HepG2 (cell line): ENCODE measurements around the gene CALML4. TPM values are rescaled to one million over a fixed set of nuclear protein-coding genes. Genes with fewer than 3 reads are reported as not detected.

Experiments
- ATAC-seq: fragments of 200-7000 bp; cut with Tn5 transposase; 3 replicates; pipeline ENCODE4 v1.9.1; 2020; ENCODE audit warnings: mild to moderate bottlenecking, moderate library complexity
- BruUV-seq: library from RNA; stranded (reverse); fragments of 400-500 nt; replicated peaks from 2 replicates; lab custom pipeline; 2021; lab: Mats Ljungman, UMichigan
- CTCF ChIA-PET: fragments of 300-600 bp; formaldehyde crosslinking; extraction: SDS; loops from one replicate; lab custom pipeline; 2021; ENCODE audit warnings: low total read pairs, inconsistent platforms, low intra/inter-chr PET ratio; lab: Yijun Ruan, JAX
- POLR2A ChIA-PET: fragments of 350-600 bp; sonication (Branson Sonifier 250); formaldehyde crosslinking; loops from one replicate; lab custom pipeline; 2020; ENCODE audit warnings: antibody characterized with exemption, inconsistent platforms; lab: Yijun Ruan, JAX
- DNase-seq: peaks from one replicate; pipeline ENCODE4 v3.0.0-alpha.2; 2015; ENCODE audit warnings: low spot score
- FAIRE-seq: peaks from 3 replicates; lab custom pipeline; 2011; peaks lifted over from hg19 to GRCh38; lab: Jason Lieb, UNC
- H2AFZ ChIP-seq: one replicate; pipeline ENCODE4 v1.6.1; 2011; ENCODE audit warnings: low read length, inconsistent platforms
- H3K27ac ChIP-seq: fragments of 300-600 bp; 3 replicates; pipeline ENCODE4 v1.8.0; 2011; ENCODE audit warnings: mixed run types, mild to moderate bottlenecking, mixed read lengths, low read length, inconsistent platforms; ENCODE audit not compliant: insufficient read depth; ENCODE audit errors: extremely low read length
- H3K27me3 ChIP-seq, 2 experiments: fragments of 200-600 bp in 1 of 2; 2 replicates in 1 of 2; 3 replicates in 1 of 2; pipeline versions ENCODE4 v1.6.0 to v1.8.0; 2011; ENCODE audit warnings: low read length in 2 of 2, mild to moderate bottlenecking in 2 of 2, moderate library complexity in 2 of 2, inconsistent platforms in 1 of 2; ENCODE audit not compliant: insufficient read depth in 2 of 2, control insufficient read depth in 1 of 2
- H3K36me3 ChIP-seq, 2 experiments: fragments of 200-600 bp in 1 of 2; replicated peaks in 1 of 2; 2 replicates in 1 of 2; 3 replicates in 1 of 2; pipeline versions ENCODE4 v1.5.1 to v1.8.0; 2011; ENCODE audit warnings: low read length in 2 of 2, inconsistent platforms in 1 of 2; ENCODE audit not compliant: insufficient read depth in 2 of 2, control insufficient read depth in 1 of 2
- H3K4me1 ChIP-seq: 2 replicates; pipeline ENCODE4 v1.5.1; 2012; ENCODE audit warnings: low read length, inconsistent platforms; ENCODE audit not compliant: insufficient read depth
- H3K4me2 ChIP-seq: 2 replicates; pipeline ENCODE4 v1.6.0; 2011; ENCODE audit warnings: low read depth, low read length, inconsistent platforms
- H3K4me3 ChIP-seq, 3 experiments: fragments of 200-600 bp in 1 of 3; sonication (generic), shearing (Covaris generic) in 1 of 3; replicated peaks in 1 of 3; 2 replicates each; pipeline ENCODE4 v1.5.1; 2011 to 2016; ENCODE audit warnings: low read length in 3 of 3, inconsistent platforms in 2 of 3, low read depth in 2 of 3, mild to moderate bottlenecking in 2 of 3, control low read depth in 1 of 3, mixed read lengths in 1 of 3; ENCODE audit not compliant: insufficient read depth in 1 of 3
- H3K79me2 ChIP-seq: one replicate; pipeline ENCODE4 v1.6.1; 2011; ENCODE audit warnings: low read length, inconsistent platforms; ENCODE audit not compliant: insufficient read depth
- H3K9ac ChIP-seq: 2 replicates; pipeline ENCODE4 v1.6.0; 2011; ENCODE audit warnings: mild to moderate bottlenecking, low read depth, low read length, inconsistent platforms; ENCODE audit not compliant: insufficient read depth
- H3K9me3 ChIP-seq: 2 replicates; pipeline ENCODE4 v1.5.1; 2012; ENCODE audit warnings: mild to moderate bottlenecking, low read length
- H4K20me1 ChIP-seq: 2 replicates; pipeline ENCODE4 v1.6.0; 2011; ENCODE audit warnings: inconsistent platforms, mild to moderate bottlenecking, low read length, moderate library complexity; ENCODE audit not compliant: insufficient read depth
- CHCHD3 ChIP-seq: sonication (generic); formaldehyde crosslinking; IDR thresholded peaks from 2 replicates; pipeline ENCODE4 v1.8.0; 2022; ENCODE audit warnings: mild to moderate bottlenecking, missing genetic modification reagents, moderate library complexity
- ERF ChIP-seq: IDR thresholded peaks from 2 replicates; pipeline ENCODE4 v1.6.1; 2018; ENCODE audit warnings: missing biosample characterization, missing genetic modification reagents
- GABPA ChIP-seq, 2 experiments: IDR thresholded peaks; 2 replicates each; pipeline ENCODE4 v1.6.1; 2011 to 2016; ENCODE audit warnings: low read depth in 2 of 2, low read length in 1 of 2, missing biosample characterization in 1 of 2, missing genetic modification characterization in 1 of 2
- KDM5A ChIP-seq: fragments of 200-600 bp; sonication (generic); IDR thresholded peaks from 2 replicates; pipeline ENCODE4 v1.7.0; 2018; ENCODE audit warnings: antibody characterized with exemption, mild to moderate bottlenecking, low read length, borderline replicate concordance
- MIXL1 ChIP-seq: IDR thresholded peaks from 2 replicates; pipeline ENCODE4 v1.6.1; 2016
- SAP130 ChIP-seq: IDR thresholded peaks from 2 replicates; pipeline ENCODE4 v1.6.1; 2016; ENCODE audit warnings: low read depth
- TARDBP ChIP-seq: sonication (generic); formaldehyde crosslinking; IDR thresholded peaks from 2 replicates; pipeline ENCODE4 v1.8.0; 2022; ENCODE audit warnings: mild to moderate bottlenecking, missing genetic modification reagents
- ZIK1 ChIP-seq: sonication (generic); formaldehyde crosslinking; IDR thresholded peaks from 2 replicates; pipeline ENCODE4 v1.5.0; 2020; ENCODE audit warnings: mild to moderate bottlenecking, low read depth, missing genetic modification reagents, borderline replicate concordance
- ZNF292 ChIP-seq: sonication (generic); formaldehyde crosslinking; IDR thresholded peaks from 2 replicates; pipeline ENCODE4 v1.8.1; 2022; ENCODE audit warnings: mild to moderate bottlenecking, low read depth, missing genetic modification reagents, borderline replicate concordance
- ZNF331 ChIP-seq: sonication (generic); formaldehyde crosslinking; IDR thresholded peaks from 2 replicates; pipeline ENCODE4 v1.4.0; 2020; ENCODE audit warnings: missing genetic modification reagents
- ZNF605 ChIP-seq: sonication (generic); formaldehyde crosslinking; IDR thresholded peaks from 2 replicates; pipeline ENCODE4 v1.8.0; 2022; ENCODE audit warnings: mild to moderate bottlenecking, missing genetic modification reagents
- ZNF749 ChIP-seq: sonication (generic); formaldehyde crosslinking; IDR thresholded peaks from 2 replicates; pipeline ENCODE4 v1.8.0; 2022; ENCODE audit warnings: mild to moderate bottlenecking, missing genetic modification reagents, moderate library complexity, borderline replicate concordance
- WGBS: methylation state at CpG from one replicate; pipeline ENCODE4 v1.1.6; 2017; ENCODE audit warnings: low lambda C conversion rate; 5-methylcytosine and 5-hydroxymethylcytosine counted together
- in situ Hi-C: cut with HindIII; loops from 2 replicates; pipeline ENCODE4 v1.10.0; 2017; ENCODE audit warnings: low pct_unique_long_range_greater_than_20kb; ENCODE audit not compliant: extremely low pct_ligation_motif_present
- intact Hi-C: fragments of 100-400 bp; cut with micrococcal nuclease; formaldehyde crosslinking; loops from one replicate; pipeline ENCODE4 v1.10.0; 2022; ENCODE audit not compliant: unreplicated experiment
- polyA plus RNA-seq, 8 experiments: library from polyadenylated mRNA; depleted of rRNA in 3 of 8; stranded (reverse) in 7 of 8; unstranded in 1 of 8; fragments of >200 nt; fragmentation: Illumina TruSeq in 4 of 8; extraction: Trizol in 4 of 8; gene quantifications; 2 replicates each; pipeline versions ENCODE4 v1.2.1 to v1.2.3, GENCODE V29; 2011 to 2016; ENCODE audit warnings: low read depth in 4 of 8, missing spikeins in 1 of 8, mixed read lengths in 1 of 8; ENCODE audit not compliant: insufficient read depth in 1 of 8
- total RNA-seq, 5 experiments: library from RNA; depleted of rRNA; stranded (reverse); fragments of >200 nt; fragmentation: Illumina TruSeq; extraction: Trizol; gene quantifications; 2 replicates each; pipeline ENCODE4 v1.2.3, GENCODE V29; 2016; ENCODE audit warnings: low read depth in 1 of 5
- TF ChIP-seq, protein P1 (sequence below): sonication (generic); formaldehyde crosslinking; IDR thresholded peaks from 2 replicates; pipeline ENCODE4 v1.5.0; 2020; ENCODE audit warnings: missing genetic modification reagents
- TF ChIP-seq, protein P2 (sequence below): sonication (generic); formaldehyde crosslinking; IDR thresholded peaks from 2 replicates; pipeline ENCODE4 v1.5.0; 2020; ENCODE audit warnings: mild to moderate bottlenecking, missing genetic modification reagents
- TF ChIP-seq, protein P3 (sequence below): sonication (generic); formaldehyde crosslinking; conservative IDR thresholded peaks from 2 replicates; pipeline ENCODE4 v1.8.0; 2022; ENCODE audit warnings: missing genetic modification reagents

Gene CALML4
- total and polyA plus RNA-seq, 2 of the 13 experiments (the other 11 are each of a cell fraction or from before 2014, with no cell fraction given): 3.6 to 8.7 TPM

DNA sequence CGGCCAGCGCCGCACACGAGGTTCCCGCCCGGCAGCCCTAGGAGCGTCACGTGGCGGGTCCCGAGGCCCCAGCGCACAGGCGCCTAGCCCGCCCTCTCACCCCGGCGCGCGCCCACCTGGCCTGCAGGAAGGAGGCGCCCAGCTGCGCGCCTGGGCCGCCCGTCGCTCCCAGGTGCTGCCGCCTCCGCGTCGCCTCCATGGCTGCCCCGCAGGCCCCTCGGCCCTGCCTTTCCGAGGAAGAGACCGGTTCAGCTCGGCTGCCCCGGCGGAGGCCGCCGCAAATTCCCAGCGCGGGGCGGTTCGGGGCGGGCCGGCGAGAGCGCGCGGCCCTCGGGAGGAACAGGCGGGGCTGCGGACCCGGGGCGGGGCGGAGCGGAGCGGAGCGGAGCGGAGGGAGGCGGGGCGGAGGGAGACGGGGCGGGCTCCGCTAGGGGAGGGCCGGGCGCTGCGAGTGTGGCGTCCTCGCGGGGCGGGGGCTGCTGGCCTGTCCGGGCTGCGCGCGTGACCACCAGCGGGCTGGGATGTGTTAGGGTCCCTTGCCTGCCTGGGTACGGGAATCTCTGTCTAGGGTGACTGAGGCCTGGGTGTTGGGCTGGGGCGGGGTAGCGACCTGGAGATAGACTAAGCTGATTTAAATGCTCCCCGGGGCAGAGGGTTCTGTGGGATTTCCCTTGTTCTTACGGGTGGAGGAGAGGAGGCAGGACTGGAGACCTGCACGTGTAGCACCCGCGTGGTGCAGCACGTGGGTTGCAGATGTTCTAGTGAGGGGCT lies 24.4 kb upstream of the CALML4 start, which contains the start of gene CLN6:
CLN6 (minus strand) TSS at position 343 of the 771 bp plus-strand sequence; CDS start at position 199, 144 bp downstream.
- CTCF ChIA-PET: no interaction called here
- FAIRE-seq: no peak
- 0% methylated on average over 4 of the region's 82 CpGs for WGBS
- TF ChIP-seq ERF (CRISPR knock-in tag): peak; percentile 29; the same call in 1 of the 2 replicates
- TF ChIP-seq, protein P1, sequence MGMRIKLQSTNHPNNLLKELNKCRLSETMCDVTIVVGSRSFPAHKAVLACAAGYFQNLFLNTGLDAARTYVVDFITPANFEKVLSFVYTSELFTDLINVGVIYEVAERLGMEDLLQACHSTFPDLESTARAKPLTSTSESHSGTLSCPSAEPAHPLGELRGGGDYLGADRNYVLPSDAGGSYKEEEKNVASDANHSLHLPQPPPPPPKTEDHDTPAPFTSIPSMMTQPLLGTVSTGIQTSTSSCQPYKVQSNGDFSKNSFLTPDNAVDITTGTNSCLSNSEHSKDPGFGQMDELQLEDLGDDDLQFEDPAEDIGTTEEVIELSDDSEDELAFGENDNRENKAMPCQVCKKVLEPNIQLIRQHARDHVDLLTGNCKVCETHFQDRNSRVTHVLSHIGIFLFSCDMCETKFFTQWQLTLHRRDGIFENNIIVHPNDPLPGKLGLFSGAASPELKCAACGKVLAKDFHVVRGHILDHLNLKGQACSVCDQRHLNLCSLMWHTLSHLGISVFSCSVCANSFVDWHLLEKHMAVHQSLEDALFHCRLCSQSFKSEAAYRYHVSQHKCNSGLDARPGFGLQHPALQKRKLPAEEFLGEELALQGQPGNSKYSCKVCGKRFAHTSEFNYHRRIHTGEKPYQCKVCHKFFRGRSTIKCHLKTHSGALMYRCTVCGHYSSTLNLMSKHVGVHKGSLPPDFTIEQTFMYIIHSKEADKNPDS (CRISPR knock-in tag): 0 out of 2 replicates have a peak, but pooled peaks have one; percentile 3
- TF ChIP-seq ZNF605 (CRISPR knock-in tag): no peak
- TF ChIP-seq ZNF331 (CRISPR knock-in tag): peak; percentile 81; the same call in 1 of the 2 replicates
- TF ChIP-seq, protein P2, sequence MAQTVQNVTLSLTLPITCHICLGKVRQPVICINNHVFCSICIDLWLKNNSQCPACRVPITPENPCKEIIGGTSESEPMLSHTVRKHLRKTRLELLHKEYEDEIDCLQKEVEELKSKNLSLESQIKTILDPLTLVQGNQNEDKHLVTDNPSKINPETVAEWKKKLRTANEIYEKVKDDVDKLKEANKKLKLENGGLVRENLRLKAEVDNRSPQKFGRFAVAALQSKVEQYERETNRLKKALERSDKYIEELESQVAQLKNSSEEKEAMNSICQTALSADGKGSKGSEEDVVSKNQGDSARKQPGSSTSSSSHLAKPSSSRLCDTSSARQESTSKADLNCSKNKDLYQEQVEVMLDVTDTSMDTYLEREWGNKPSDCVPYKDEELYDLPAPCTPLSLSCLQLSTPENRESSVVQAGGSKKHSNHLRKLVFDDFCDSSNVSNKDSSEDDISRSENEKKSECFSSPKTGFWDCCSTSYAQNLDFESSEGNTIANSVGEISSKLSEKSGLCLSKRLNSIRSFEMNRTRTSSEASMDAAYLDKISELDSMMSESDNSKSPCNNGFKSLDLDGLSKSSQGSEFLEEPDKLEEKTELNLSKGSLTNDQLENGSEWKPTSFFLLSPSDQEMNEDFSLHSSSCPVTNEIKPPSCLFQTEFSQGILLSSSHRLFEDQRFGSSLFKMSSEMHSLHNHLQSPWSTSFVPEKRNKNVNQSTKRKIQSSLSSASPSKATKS (CRISPR knock-in tag): no peak; the same call in 1 of the 2 replicates
- no peak; the same call in 1 of the 2 replicates for TF ChIP-seq TARDBP (CRISPR knock-in tag)
- peak; percentile 87 for TF ChIP-seq ZNF749
- no peak; the same call in 1 of the 2 replicates for TF ChIP-seq KDM5A
- TF ChIP-seq CHCHD3 (CRISPR knock-in tag): no peak
- TF ChIP-seq ZNF292 (CRISPR knock-in tag): no peak
- peak; percentile 97; the same call in 1 of the 2 replicates for TF ChIP-seq ZIK1 (CRISPR knock-in tag)
- TF ChIP-seq, protein P3, sequence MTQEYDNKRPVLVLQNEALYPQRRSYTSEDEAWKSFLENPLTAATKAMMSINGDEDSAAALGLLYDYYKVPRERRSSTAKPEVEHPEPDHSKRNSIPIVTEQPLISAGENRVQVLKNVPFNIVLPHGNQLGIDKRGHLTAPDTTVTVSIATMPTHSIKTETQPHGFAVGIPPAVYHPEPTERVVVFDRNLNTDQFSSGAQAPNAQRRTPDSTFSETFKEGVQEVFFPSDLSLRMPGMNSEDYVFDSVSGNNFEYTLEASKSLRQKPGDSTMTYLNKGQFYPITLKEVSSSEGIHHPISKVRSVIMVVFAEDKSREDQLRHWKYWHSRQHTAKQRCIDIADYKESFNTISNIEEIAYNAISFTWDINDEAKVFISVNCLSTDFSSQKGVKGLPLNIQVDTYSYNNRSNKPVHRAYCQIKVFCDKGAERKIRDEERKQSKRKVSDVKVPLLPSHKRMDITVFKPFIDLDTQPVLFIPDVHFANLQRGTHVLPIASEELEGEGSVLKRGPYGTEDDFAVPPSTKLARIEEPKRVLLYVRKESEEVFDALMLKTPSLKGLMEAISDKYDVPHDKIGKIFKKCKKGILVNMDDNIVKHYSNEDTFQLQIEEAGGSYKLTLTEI: no peak
- peak; percentile 81 for TF ChIP-seq SAP130 (CRISPR knock-in tag)
- peak; percentile 46; the same call in 1 of the 2 replicates for TF ChIP-seq MIXL1 (CRISPR knock-in tag)
- TF ChIP-seq GABPA (IDR thresholded peaks at IDR 0.05; ENCODE audit: low read depth, low read length): 0 out of 2 replicates have a peak, but pooled peaks have one; percentile 12
- no peak for TF ChIP-seq GABPA (CRISPR knock-in tag; IDR thresholded peaks at IDR 0.05; ENCODE audit: low read depth)

More for the DNA sequence above, 24.4 kb upstream of the CALML4 start, which contains the start of gene CLN6:
- peak; percentile 82 for ATAC-seq
- intact Hi-C loops (loop anchor here (5.0 kb wide), 1 partner anchor 48 kb away; the partner anchor contains the start of gene FEM1B), in situ Hi-C loops (no loop called here)
- peak; percentile 59 for DNase-seq
- BruUV-seq: no TSS peak
- H3K4me3 ChIP-seq: peak within 1 kb of the TSS; percentile 60 to 82 (median 78)
- peak within 1 kb of the TSS; percentile 89 for H3K27ac ChIP-seq
- peaks cover 0 to 7% of the 10 kb centered on the region in 2 experiments; a peak in 1 of 5 replicates for H3K27me3 ChIP-seq
- no peaks in the 10 kb centered on the region; the same call in 1 of the 2 replicates for H4K20me1 ChIP-seq
- peak within 1 kb of the TSS; percentile 44 for H2AFZ ChIP-seq
- POLR2A ChIA-PET: interaction anchor here (3.6 kb wide), 1 partner anchor 48 kb away, joined by 18 read pairs; the partner anchor contains the start of gene FEM1B
- H3K9me3 ChIP-seq: no peaks in the 10 kb centered on the region
- peaks cover 0 to 4% of the 10 kb centered on the region in 2 experiments; a peak in 1 of 5 replicates for H3K36me3 ChIP-seq
- peaks cover 34% of the 10 kb centered on the region for H3K79me2 ChIP-seq
- H3K4me2 ChIP-seq: peak within 1 kb of the TSS; percentile 100
- H3K9ac ChIP-seq: peak within 1 kb of the TSS; percentile 81
- peaks cover 75% of the 10 kb centered on the region for H3K4me1 ChIP-seq
